NB4 (cell line): ENCODE measurements around the gene MS4A13.

Experiments
- DNase-seq: peaks from one replicate; pipeline ENCODE4 v3.0.0; 2010; ENCODE audit warnings: low read depth
- H3K4me3 ChIP-seq: one replicate; pipeline ENCODE4 v1.5.1; 2011; ENCODE audit warnings: mild to moderate bottlenecking, low read depth, low read length, moderate library complexity
- CTCF ChIP-seq: IDR thresholded peaks from one replicate; pipeline ENCODE4 v1.5.1; 2012; ENCODE audit warnings: low read depth, low read length
- MAX ChIP-seq: IDR thresholded peaks from 2 replicates; pipeline ENCODE4 v1.6.1; 2011; ENCODE audit warnings: low read depth, low read length
- MYC ChIP-seq: IDR thresholded peaks from 2 replicates; pipeline ENCODE4 v1.6.1; 2011; ENCODE audit warnings: low read depth, low read length
- POLR2A ChIP-seq: IDR thresholded peaks from 2 replicates; pipeline ENCODE4 v1.6.1; 2011; ENCODE audit warnings: mild to moderate bottlenecking; ENCODE audit not compliant: insufficient read length; ENCODE audit errors: extremely low read depth

The MS4A13 gene

GRCh38 chr11:60561254-60561653 is 46.1 kb downstream of the MS4A13 start:
- H3K4me3 ChIP-seq = no peak overlapping the region
- TF ChIP-seq MYC = no peak
- no peak for TF ChIP-seq POLR2A
- no peak for TF ChIP-seq CTCF
- TF ChIP-seq MAX = no peak
- DNase-seq = no peak

GRCh38 chr11:60563553-60564235 is 48.5 kb downstream of the MS4A13 start:
- peak; percentile 9 for DNase-seq
- no peak overlapping the region for H3K4me3 ChIP-seq
- TF ChIP-seq MAX (no peak), POLR2A (no peak), MYC (no peak), CTCF (no peak)

GRCh38 chr11:60566776-60567175 is 51.6 kb downstream of the MS4A13 start:
- DNase-seq = peak; percentile 90
- H3K4me3 ChIP-seq = no peak overlapping the region
- TF ChIP-seq MAX (no peak), MYC (peak; percentile 51)

GRCh38 chr11:60570970-60571369 is 55.8 kb downstream of the MS4A13 start:
- DNase-seq = peak; percentile 7
- no peak overlapping the region for H3K4me3 ChIP-seq
- TF ChIP-seq POLR2A = no peak
- TF ChIP-seq CTCF = no peak
- TF ChIP-seq MAX = no peak
- TF ChIP-seq MYC = no peak

GRCh38 chr11:60589611-60590010 is 74.4 kb downstream of the MS4A13 start:
- DNase-seq = no peak
- no peak overlapping the region for H3K4me3 ChIP-seq
- TF ChIP-seq CTCF = peak; percentile 22
- no peak for TF ChIP-seq MYC
